Urothelium cell line (cell line): ENCODE data around the gene IFT88.
"Not testable (repeated sequence)": the region's sequence is repeated elsewhere in the genome, so short reads cannot be mapped to it uniquely, and the experiment has no call there.

Source experiments
- DNase-seq: peaks from one replicate; pipeline ENCODE4 v3.0.0; 2011; ENCODE audit warnings: low spot score, mixed read lengths
- FAIRE-seq: peaks from 2 replicates; lab custom pipeline; 2011; peaks lifted over from hg19 to GRCh38; lab: Jason Lieb, UNC

The IFT88 gene

GRCh38 chr13:20623000-20623399, 56.0 kb downstream of the IFT88 start:
- DNase-seq, result no peak
- no peak for FAIRE-seq

GRCh38 chr13:20624213-20624612, 57.3 kb downstream of the IFT88 start:
- FAIRE-seq, result no peak
- no peak for DNase-seq

GRCh38 chr13:20633802-20634201, 66.8 kb downstream of the IFT88 start:
- FAIRE-seq, result no peak
- no peak for DNase-seq

DNA sequence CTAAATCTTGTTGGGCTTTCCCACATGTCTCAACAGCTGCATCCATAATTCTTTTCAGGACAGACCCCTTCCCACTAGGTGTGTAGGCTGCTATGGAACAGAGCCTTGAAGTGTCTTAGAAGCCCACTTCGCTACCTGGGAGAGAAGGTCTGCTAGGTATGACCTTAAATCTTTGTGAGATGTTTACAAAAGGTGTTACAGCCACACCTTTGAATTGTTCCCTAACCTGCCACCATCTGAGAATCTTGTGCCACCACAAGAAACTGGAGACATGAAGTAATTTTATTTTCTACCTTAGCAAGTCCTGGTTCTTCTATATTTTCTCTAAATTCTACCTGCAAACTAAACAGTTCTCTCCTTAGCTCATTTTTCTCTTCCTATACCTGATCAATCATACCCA, 69.1 kb downstream of the IFT88 start:
- no peak for DNase-seq
- FAIRE-seq, result no peak

DNA sequence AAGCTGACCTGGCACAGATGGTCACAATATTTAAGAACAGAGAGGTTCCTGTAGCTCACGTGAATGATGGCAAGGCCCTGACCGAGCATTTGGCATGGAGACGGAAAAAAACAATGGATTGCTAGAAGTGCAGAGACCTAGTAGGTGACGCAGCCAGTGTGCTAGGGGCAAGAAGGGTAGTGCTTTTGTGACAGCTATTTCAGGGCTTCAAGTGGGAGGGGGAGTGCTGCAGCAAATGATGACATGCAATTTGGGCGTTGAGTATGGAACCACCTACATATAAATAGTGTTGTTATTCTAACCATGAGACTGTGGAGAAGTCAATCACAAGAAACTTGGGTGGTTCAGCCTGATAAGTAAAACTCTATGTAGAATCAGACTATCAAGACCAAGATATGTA, 70.9 kb downstream of the IFT88 start:
- DNase-seq (no peak), FAIRE-seq (no peak)

DNA sequence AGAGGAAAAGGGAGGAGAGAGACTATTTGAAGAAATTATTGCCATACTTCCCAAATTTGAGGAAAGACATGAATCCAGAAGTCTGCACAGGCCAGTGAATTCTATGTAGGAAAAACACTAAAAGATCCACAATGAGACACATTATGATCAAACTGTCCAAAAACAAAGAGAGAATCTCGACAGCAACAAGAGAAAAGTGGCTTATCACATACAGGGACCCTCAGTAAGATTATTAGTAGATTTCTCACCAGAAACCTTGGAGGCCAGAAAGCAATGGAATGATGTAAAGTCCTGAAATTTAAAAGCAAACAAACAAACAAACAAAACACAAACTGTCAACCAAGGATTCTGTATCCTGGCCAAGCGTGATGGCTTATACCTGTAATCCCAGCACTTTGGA, 80.8 kb downstream of the IFT88 start:
- DNase-seq (no peak), FAIRE-seq (no peak)

DNA sequence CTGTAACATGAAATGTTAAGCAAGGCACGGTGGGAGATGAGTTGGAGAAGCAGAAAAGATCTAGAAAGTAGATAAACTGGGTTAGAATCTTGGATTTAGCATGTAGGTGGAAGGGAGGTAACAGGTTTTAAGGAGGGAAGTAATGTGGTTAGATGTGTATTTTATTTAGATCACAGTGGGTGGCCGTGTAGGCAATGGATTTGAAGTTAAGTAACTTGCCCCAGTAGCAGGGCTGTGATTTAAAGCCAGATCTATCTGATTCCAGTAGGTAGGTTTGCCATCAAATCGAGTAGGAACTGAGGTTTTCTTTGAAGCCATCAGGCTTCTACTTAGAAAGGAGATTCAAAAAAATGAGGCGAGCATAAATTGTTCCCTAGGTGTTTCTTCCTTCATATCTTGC, 86.0 kb downstream of the IFT88 start:
- FAIRE-seq (no peak), DNase-seq (no peak)

DNA sequence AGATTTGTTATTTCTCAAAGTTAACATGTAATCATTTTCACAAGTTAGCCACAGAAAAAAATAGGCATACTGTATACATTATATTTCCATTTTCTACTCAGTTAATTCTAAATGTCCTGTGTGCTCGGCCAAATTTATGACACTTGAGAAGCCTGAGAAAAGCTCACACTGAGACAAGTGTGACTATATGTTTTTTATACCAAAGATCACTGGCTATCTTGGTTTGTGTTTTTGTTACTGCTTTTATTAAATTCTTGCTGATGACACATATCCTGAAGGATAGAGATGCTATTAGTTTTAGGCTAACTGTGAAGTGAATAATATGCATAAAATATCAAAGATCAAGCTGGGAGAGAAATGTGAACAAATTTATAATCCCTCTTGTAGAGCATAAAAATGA, 87.2 kb downstream of the IFT88 start:
- no peak for DNase-seq
- no peak for FAIRE-seq

DNA sequence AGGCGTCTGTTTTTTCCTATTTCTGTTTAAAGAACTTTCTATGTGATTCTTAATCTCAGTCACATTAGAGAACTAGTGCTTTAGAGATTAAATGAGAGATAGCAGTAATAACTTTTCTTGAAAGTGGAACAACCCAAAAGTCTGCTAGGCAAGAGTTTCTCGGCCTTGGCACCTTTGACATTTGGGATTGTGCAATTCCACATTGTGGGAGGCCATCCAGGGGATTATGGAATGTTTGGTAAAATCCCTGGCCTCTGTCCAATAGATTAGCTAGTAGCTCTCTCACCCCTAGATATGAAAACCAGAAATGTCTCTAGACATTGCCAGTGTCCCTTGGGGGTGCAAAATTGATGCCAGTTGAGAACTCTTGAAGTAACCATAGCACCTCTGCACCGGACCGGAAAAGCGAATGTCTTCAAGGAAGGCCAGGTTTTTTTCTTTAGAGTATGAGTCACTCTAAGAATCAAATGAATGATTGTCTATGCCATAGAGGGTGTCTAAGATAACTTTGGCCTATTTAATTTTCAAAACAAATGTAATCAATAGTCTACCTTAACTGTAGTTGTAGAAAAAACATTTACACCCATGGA, 91.6 kb downstream of the IFT88 start:
- DNase-seq (no peak), FAIRE-seq (no peak)

DNA sequence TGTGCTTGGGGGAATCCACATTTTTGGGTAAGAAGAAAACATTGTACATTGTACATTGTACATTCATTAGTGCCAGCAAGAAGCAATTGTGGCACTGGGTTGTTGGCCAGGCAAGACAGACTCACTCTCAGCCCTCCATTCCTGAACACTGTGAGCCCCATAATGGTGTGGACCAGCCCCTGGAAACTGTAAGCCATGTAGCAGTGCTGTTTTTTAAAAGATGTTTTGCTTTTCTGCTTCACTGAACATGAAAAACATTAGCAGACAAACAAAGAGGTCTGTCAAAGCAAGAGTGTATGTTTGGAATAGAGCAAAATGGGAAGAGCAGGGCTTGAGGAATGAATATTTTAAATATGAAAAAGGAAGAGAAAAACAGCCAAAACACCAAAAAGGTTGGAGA, 97.4 kb downstream of the IFT88 start:
- DNase-seq (no peak), FAIRE-seq (no peak)

GRCh38 chr13:20666948-20667347, 100.0 kb downstream of the IFT88 start:
- FAIRE-seq, result no peak

GRCh38 chr13:20667857-20668437, 101.0 kb downstream of the IFT88 start:
- FAIRE-seq, result no peak
- DNase-seq, result no peak

More at GRCh38 chr13:20666948-20667347, 100.0 kb downstream of the IFT88 start:
- no peak for DNase-seq

GRCh38 chr13:20669162-20669561, 102.2 kb downstream of the IFT88 start:
- no peak for FAIRE-seq
- DNase-seq, result no peak

DNA sequence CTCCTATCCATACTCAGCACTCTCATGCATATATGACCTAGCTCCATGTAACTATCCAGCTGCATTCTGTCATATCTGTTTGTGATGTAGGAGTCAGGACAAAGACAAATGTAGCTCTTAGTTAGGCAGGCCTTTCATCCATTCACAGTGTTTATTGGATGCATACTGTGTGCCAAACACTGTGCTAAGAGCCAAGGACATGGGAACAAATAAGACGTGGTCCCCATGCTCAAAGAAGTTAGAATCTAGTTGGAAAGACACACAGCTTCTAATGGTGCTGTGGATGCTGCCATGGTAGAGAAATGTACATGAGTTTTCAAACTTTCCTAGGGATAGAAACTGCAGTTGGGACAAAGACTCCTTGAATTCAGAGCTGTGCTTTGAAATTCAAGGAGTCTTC, 104.8 kb downstream of the IFT88 start:
- FAIRE-seq (no peak), DNase-seq (no peak)

DNA sequence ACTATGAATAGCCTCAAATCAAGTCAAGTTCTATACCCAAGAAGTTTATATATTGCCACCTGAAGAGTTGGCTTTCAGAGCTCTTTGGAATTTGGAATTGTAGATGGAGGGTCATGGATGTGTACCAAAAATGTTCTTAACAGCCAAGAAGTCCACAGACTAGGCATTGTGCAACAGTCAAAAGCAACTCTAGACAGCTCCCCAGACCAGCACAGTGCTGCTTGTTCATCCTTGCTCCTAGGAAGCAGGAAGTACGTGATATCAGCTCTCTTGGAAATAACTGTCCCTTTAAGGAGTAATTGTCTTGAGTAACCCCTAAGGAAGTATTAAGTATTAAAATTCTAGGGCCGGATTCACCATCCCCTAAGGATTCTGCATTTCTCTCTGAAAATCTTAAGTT, 105.8 kb downstream of the IFT88 start:
- no peak for DNase-seq

GRCh38 chr13:20673715-20674114, 106.8 kb downstream of the IFT88 start:
- FAIRE-seq (no peak), DNase-seq (no peak)

More for the DNA sequence above, 105.8 kb downstream of the IFT88 start:
- FAIRE-seq, result no peak

DNA sequence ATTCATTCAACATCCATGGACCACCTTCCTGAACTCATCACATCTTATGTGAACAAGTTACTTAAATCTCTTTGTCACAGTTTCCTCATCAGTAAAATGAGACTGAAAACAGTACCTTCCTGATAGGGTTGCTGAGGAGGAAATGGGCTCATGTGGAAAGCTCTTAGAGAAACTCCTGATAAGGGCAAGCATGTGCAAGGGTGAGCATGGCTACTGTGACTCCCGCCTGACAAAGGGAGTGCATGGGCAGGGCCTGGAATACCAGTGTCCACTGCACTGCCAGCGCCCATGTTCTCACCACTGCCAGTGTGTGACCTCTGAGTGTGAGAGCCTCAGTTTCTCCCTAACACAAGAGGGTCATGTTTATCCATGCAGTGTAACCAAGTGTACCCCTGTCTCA, 109.3 kb downstream of the IFT88 start:
- no peak for DNase-seq
- no peak for FAIRE-seq

DNA sequence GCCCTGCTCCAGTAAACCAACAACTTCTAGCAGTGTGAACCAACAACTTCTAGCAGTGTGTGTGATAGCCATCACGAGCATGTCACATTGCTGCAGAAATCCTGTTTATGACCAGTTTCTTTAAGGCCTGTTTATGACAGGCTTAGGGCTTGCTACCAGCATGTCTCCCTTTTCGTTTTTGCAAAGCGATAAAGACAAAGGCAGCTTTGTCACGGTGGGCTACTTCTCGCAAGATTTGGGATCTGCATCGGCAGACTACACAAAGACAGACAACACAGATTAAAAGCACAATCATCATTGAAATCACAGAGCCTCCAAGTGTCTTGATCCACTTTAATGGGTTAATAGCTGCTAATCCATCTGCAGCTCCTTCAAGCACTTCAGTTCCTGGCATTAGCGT, 111.6 kb downstream of the IFT88 start:
- FAIRE-seq, DNase-seq: not testable (repeated sequence)

DNA sequence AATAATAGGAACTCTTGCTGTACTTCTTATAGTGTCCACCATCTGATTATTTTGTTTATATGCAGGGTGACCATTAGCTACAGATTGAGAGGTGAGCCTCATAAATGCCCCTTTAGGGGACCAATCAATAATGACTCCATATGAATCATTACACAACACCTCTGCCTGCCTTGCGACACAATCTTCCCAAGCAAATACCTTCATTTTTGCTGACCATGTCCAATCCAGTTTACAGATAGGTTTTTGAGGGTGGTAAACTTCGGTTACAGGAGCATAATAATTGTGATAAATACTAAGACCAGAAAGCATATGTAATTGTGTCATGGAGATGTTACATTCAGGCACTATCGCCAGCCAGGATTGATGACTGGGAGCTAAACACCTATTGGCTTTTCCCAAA, 112.9 kb downstream of the IFT88 start:
- FAIRE-seq (no peak), DNase-seq (no peak)

DNA sequence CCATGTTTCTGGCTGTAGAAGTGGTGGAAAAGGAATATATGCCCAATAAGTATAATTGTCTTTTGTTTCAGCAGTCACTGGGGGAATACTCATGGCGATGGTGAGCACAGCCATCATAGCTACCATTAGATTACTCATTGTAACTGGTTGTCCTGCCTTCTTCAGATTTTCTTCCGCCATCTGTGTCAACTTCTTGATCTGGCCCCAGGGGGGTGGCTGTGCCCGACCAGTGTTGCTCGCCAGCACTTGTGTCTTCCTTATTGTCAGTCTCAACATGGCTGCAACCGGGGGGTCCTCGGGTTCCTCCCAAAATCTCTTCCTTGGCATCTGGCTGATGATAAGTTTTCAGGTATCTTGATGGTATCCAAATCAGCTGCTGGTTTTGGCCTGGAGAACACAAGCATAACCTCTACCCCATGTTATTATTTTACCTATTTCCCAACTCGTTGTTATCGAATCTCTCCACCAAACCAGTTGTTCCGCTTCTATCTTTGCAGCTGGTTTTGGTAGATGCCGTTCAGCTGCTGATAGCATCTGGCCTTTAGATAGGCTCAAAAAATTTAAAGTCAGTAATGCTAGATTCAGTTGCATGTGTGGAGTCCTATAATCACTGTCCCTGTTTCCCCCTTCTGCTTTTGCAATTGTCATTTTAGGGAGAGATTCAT, 113.6 kb downstream of the IFT88 start:
- DNase-seq (no peak), FAIRE-seq (no peak)

GRCh38 chr13:20681481-20681880, 114.5 kb downstream of the IFT88 start:
- not testable (repeated sequence) for DNase-seq, FAIRE-seq

DNA sequence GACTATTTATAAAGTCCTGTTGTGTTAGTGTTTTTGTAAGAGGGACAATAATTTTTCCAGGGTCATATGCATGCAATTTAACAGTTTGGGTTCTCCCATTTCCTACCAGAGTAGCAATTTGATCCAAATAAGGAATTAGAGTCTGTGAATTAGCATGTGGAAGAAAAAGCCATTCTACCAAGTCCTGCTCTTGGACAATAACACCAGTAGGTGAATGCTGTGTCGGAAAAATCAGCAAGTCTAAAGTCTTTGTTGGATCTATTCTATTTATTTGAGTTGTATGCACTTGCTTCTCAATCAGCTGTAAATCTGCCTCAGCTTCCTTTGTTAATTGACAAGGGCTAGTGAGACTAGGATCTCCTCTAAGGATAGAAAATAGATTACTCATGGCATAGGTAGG, 115.1 kb downstream of the IFT88 start:
- FAIRE-seq (no peak), DNase-seq (no peak)
